K562 (cell line): ENCODE data around the gene TMTC2. TPM values are rescaled to one million over a fixed set of nuclear protein-coding genes. Genes with fewer than 3 reads are reported as not detected.

Experiments used
- ATAC-seq: fragments of 200-7000 bp; cut with Tn5 transposase; 3 replicates; pipeline ENCODE4 v1.9.1; 2020; ENCODE audit warnings: moderate library complexity
- BruUV-seq: library from RNA; stranded (reverse); fragments of 400-500 nt; replicated peaks from 2 replicates; lab custom pipeline; 2021; lab: Mats Ljungman, UMichigan
- CTCF ChIA-PET: fragments of 300-600 bp; formaldehyde crosslinking; extraction: SDS; loops from one replicate; lab custom pipeline; 2021; ENCODE audit warnings: low intra/inter-chr PET ratio; lab: Yijun Ruan, JAX
- POLR2A ChIA-PET: fragments of 300-600, 350-650 bp; sonication (Branson Sonifier 250); formaldehyde crosslinking; extraction: SDS; loops from one replicate; lab custom pipeline; 2021; ENCODE audit warnings: antibody characterized with exemption, inconsistent platforms; lab: Yijun Ruan, JAX
- DNase-seq, 4 experiments: peaks; one replicate each; pipeline versions ENCODE4 v3.0.0 to v3.0.0-alpha.2; 2011 to 2018; ENCODE audit warnings: low spot score in 3 of 4, mixed read lengths in 3 of 4; ENCODE audit errors: extremely low read depth in 1 of 4
- FAIRE-seq: peaks from 2 replicates; lab custom pipeline; 2011; peaks lifted over from hg19 to GRCh38; lab: Jason Lieb, UNC
- H2AFZ ChIP-seq: 2 replicates; pipeline ENCODE4 v1.6.0; 2011; ENCODE audit warnings: low read depth, low read length, control low read depth, inconsistent platforms
- H3K27ac ChIP-seq: fragments of 200-600 bp; 3 replicates; pipeline ENCODE4 v1.8.0; 2011; ENCODE audit warnings: low read depth, mild to moderate bottlenecking, control low read depth, inconsistent platforms, low read length, moderate library complexity, mixed read lengths; ENCODE audit errors: extremely low read depth
- H3K27me3 ChIP-seq, 2 experiments: fragments of 300-600 bp in 1 of 2; 2 replicates in 1 of 2; 3 replicates in 1 of 2; pipeline versions ENCODE4 v1.6.0 to v1.8.0; 2011; ENCODE audit warnings: inconsistent platforms in 2 of 2, low read length in 2 of 2, mild to moderate bottlenecking in 1 of 2, mixed read lengths in 1 of 2, moderate library complexity in 1 of 2; ENCODE audit not compliant: control insufficient read depth in 2 of 2, insufficient read depth in 2 of 2
- H3K36me3 ChIP-seq: fragments of 300-600 bp; 3 replicates; pipeline ENCODE4 v1.8.0; 2011; ENCODE audit warnings: mild to moderate bottlenecking, low read length, inconsistent platforms; ENCODE audit not compliant: control insufficient read depth, insufficient read depth
- H3K4me1 ChIP-seq, 2 experiments: fragments of 200-600 bp in 1 of 2; replicated peaks in 1 of 2; 2 replicates in 1 of 2; 3 replicates in 1 of 2; pipeline versions ENCODE4 v1.5.1 to v1.8.0; 2011; ENCODE audit warnings: inconsistent platforms in 2 of 2, low read length in 2 of 2, mild to moderate bottlenecking in 1 of 2, mixed read lengths in 1 of 2, moderate library complexity in 1 of 2; ENCODE audit not compliant: control insufficient read depth in 2 of 2, insufficient read depth in 2 of 2
- H3K4me2 ChIP-seq: 2 replicates; pipeline ENCODE4 v1.6.1; 2011; ENCODE audit warnings: low read length, control low read depth, inconsistent platforms, mixed read lengths; ENCODE audit not compliant: insufficient read depth
- H3K4me3 ChIP-seq: fragments of 200-600 bp; sonication (generic), shearing (Covaris generic); 2 replicates; pipeline ENCODE4 v1.5.1; 2016; ENCODE audit warnings: control low read depth, inconsistent platforms
- H3K79me2 ChIP-seq: fragments of 200-600 bp; 3 replicates; pipeline ENCODE4 v1.8.0; 2011; ENCODE audit warnings: low read length, inconsistent platforms; ENCODE audit not compliant: control insufficient read depth, insufficient read depth
- H3K9ac ChIP-seq, 2 experiments: 2 replicates each; pipeline versions ENCODE4 v1.6.0 to v1.6.1; 2011; ENCODE audit warnings: low read depth in 2 of 2, low read length in 2 of 2, control low read depth in 1 of 2, inconsistent platforms in 1 of 2, mild to moderate bottlenecking in 1 of 2, mixed read lengths in 1 of 2; ENCODE audit not compliant: insufficient read depth in 1 of 2
- H3K9me1 ChIP-seq: one replicate; pipeline ENCODE4 v1.6.0; 2011; ENCODE audit warnings: inconsistent platforms, mild to moderate bottlenecking, low read length, moderate library complexity; ENCODE audit not compliant: control insufficient read depth, insufficient read depth
- H3K9me3 ChIP-seq: replicated peaks from 2 replicates; pipeline ENCODE4 v1.5.1; 2011; ENCODE audit warnings: low read depth, low read length, inconsistent platforms; ENCODE audit not compliant: control insufficient read depth, insufficient read depth
- H4K20me1 ChIP-seq: replicated peaks from 2 replicates; pipeline ENCODE4 v1.6.1; 2011; ENCODE audit warnings: low read length, inconsistent platforms, mixed read lengths; ENCODE audit not compliant: control insufficient read depth, insufficient read depth
- NFYB ChIP-seq: IDR thresholded peaks from 2 replicates; pipeline ENCODE4 v1.6.1; 2011; ENCODE audit warnings: mild to moderate bottlenecking, moderate library complexity; ENCODE audit not compliant: insufficient read length; ENCODE audit errors: extremely low read depth
- PRDM10 ChIP-seq: fragments of 450-650 bp; IDR thresholded peaks from 2 replicates; pipeline ENCODE4 v1.6.1; 2018; ENCODE audit not compliant: partially characterized antibody
- RAD51 ChIP-seq: fragments of 450-650 bp; IDR thresholded peaks from 2 replicates; pipeline ENCODE4 v1.7.1; 2016; ENCODE audit warnings: low read depth, mild to moderate bottlenecking, borderline replicate concordance
- SAP30 ChIP-seq: fragments of 200-600 bp; sonication (generic); IDR thresholded peaks from 2 replicates; pipeline ENCODE4 v1.6.1; 2012; ENCODE audit warnings: borderline replicate concordance, low read depth, mild to moderate bottlenecking, moderate library complexity, low read length, control low read depth, inconsistent platforms; ENCODE audit not compliant: insufficient read depth, poor library complexity, severe bottlenecking
- SRSF9 ChIP-seq: fragments of 200-400 bp; formaldehyde crosslinking; IDR thresholded peaks from 2 replicates; pipeline ENCODE4 v1.6.1; 2017; ENCODE audit warnings: low read depth, low read length, borderline replicate concordance
- XRCC4 ChIP-seq: IDR thresholded peaks from one replicate; pipeline ENCODE4 v1.6.1; 2011; ENCODE audit not compliant: insufficient read depth, insufficient read length; ENCODE audit errors: extremely low read depth
- ZBTB12 ChIP-seq: fragments of 250-450 bp; sonication (Bioruptor Pico); IDR thresholded peaks from 2 replicates; pipeline ENCODE4 v1.4.0; 2020
- ZNF766 ChIP-seq: fragments of 200-800 bp; sonication (Bioruptor generic); conservative IDR thresholded peaks from 2 replicates; pipeline ENCODE4 v1.6.1; 2016; ENCODE audit warnings: missing genetic modification characterization, missing compliant biosample characterization
- WGBS: fragments of 100-300 bp; shearing (Covaris generic); methylation state at CpG from one replicate; pipeline ENCODE4 v1.1.6; 2016; ENCODE audit warnings: low coverage, mixed read lengths; ENCODE audit not compliant: insufficient coverage; ENCODE audit errors: missing lambda C conversion rate; 5-methylcytosine and 5-hydroxymethylcytosine counted together
- in situ Hi-C: fragments of 300-500 bp; cut with MboI; formaldehyde crosslinking; loops from 4 replicates; pipeline ENCODE4 v1.15.0; 2018; ENCODE audit warnings: inconsistent platforms, mixed read lengths
- intact Hi-C: fragments of 100-400 bp; cut with micrococcal nuclease; formaldehyde crosslinking; loops from 2 replicates; pipeline ENCODE4 v1.14.2; 2022
- polyA plus RNA-seq, 8 experiments: library from polyadenylated mRNA; depleted of rRNA in 4 of 8; stranded (reverse) in 5 of 8; unstranded in 3 of 8; fragments of >200 nt; fragmentation: Nextera tagmentation in 2 of 8; fragmentation: Illumina TruSeq in 1 of 8; extraction: Ambion mirVana in 2 of 8; extraction: Trizol in 1 of 8; gene quantifications; 2 replicates each; pipeline versions ENCODE4 v1.2.1 to v1.2.3, GENCODE V29; 2011 to 2014; ENCODE audit warnings: inconsistent platforms in 1 of 8, missing spikeins in 1 of 8
- total RNA-seq, 7 experiments: library from RNA; depleted of rRNA in 6 of 7; stranded (reverse); fragments of >200 nt in 6 of 7; fragmentation: Illumina TruSeq in 2 of 7; extraction: Trizol in 2 of 7; gene quantifications; 2 replicates each; pipeline versions ENCODE4 v1.2.1 to v1.2.3, GENCODE V29; 2011 to 2021; ENCODE audit warnings: low replicate concordance in 1 of 7

The TMTC2 gene
- total and polyA plus RNA-seq, 9 of the 15 experiments (the other 6 are each of a cell fraction or from before 2014, with no cell fraction given): 0.29 to 1.1 (median 0.55) TPM

- TF ChIP-seq SAP30 (no peak), PRDM10 (no peak), RAD51 (no peak), ZBTB12 (CRISPR knock-in tag) (no peak)
These were observed 319.0 kb downstream of the TMTC2 start (continued) for GRCh38 chr12:83005534-83006197.

GRCh38 chr12:83008703-83009102 lies 322.0 kb downstream of the TMTC2 start:
- intact Hi-C loops: no loop called here
- ChIA-PET POLR2A (no interaction called here), CTCF (no interaction called here)
- Histone ChIP-seq H3K4me1 (no peaks in the 10 kb centered on the region; a peak in 1 of 5 replicates), H3K9me1 (no peaks in the 10 kb centered on the region), H3K36me3 (no peaks in the 10 kb centered on the region)
- TF ChIP-seq NFYB: no peak
- TF ChIP-seq XRCC4: no peak
- TF ChIP-seq SRSF9: no peak
- TF ChIP-seq ZNF766 (CRISPR knock-in tag): no peak
- TF ChIP-seq, all 486 proteins: peak for 0
- no peaks in the 10 kb centered on the region for H4K20me1 ChIP-seq
- H3K4me3 ChIP-seq: no peak overlapping the region
- FAIRE-seq (no peak), DNase-seq (no peak), ATAC-seq (no peak)
- no TSS peak for BruUV-seq
- no peak overlapping the region for H3K9ac ChIP-seq
- no peaks in the 10 kb centered on the region for H3K79me2 ChIP-seq
- 23% methylated on average over 3 of the region's 3 CpGs for WGBS
- no peak overlapping the region for H3K27ac ChIP-seq
- peaks cover 13% of the 10 kb centered on the region for H3K9me3 ChIP-seq
- H3K27me3 ChIP-seq: no peaks in the 10 kb centered on the region
- no peak overlapping the region for H3K4me2 ChIP-seq
- no peak overlapping the region for H2AFZ ChIP-seq
- in situ Hi-C loops: loop anchor here (25.0 kb wide), 1 partner anchor 1104 kb away; no protein-coding TSS in a partner anchor
